Panc1 (cell line): Measurements from ENCODE around the gene TACR1.

Experiments used
- CTCF ChIP-seq: fragments of 450-650 bp; IDR thresholded peaks from 2 replicates; pipeline ENCODE4 v1.5.1; 2017; ENCODE audit warnings: mild to moderate bottlenecking
- SIN3A ChIP-seq: IDR thresholded peaks from 2 replicates; pipeline ENCODE4 v1.6.1; 2012; ENCODE audit warnings: low read depth, mild to moderate bottlenecking, low read length, moderate library complexity, borderline replicate concordance; ENCODE audit not compliant: insufficient read depth

DNA sequence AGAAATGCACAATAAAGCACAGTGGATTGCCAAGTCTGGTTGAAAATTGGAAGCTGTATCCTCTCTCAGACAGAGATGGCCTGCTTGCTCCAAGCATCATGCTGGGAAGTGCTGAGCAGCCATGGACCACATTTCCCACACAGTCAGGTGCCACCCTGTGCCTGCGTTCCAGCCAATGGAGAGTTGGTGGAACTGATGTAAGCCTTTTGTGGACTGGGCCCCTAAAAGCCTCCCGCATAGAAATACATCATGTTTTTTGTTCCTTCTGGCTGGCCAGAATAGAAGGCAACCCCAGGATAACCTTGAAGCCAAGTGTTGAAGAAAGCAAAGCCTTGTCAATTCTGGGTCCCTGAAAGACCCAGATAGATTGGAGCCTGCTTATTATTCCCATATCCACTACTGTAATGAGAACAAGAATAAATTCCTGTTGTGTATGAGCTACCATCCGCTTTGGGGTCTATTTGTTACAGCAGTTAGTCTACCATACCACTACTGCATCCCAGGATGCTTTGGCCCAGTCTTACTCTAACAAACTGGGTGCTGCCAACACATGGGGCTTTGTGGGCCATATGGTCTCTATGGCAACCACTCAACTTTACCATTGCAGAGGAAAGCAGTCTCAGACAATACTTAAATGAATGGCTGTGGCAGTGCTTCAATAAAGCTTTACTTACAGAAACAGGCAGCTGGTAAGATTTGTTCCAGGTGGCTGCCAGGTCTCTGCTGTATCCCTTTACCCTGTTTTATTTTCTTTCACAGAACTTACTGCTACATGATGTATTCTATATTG is 175.5 kb downstream of the TACR1 start:
- no peak for TF ChIP-seq CTCF
- TF ChIP-seq SIN3A = no peak
